Thoracic aorta (tissue), 2 donors: ENCODE results near the gene GTF2E1. TPM values are rescaled to one million over a fixed set of nuclear protein-coding genes. Genes with fewer than 3 reads are reported as not detected.
"Not testable (repeated sequence)": the region's sequence is repeated elsewhere in the genome, so short reads cannot be mapped to it uniquely, and the experiment has no call there.

Source experiments
- ATAC-seq: fragments of 150-250 bp; one replicate; pipeline ENCODE4 v1.8.0; 2017; ENCODE audit warnings: low read depth; ENCODE audit not compliant: insufficient number of reproducible peaks, low FRiP score
- DNase-seq: peaks from one replicate; pipeline ENCODE4 v3.0.0-alpha.2; 2020; ENCODE audit warnings: low spot score
- H3K27ac ChIP-seq, 2 donors: fragments of 200-600 bp; sonication (generic); 1 replicate in 1 of 2; 2 replicates in 1 of 2; pipeline ENCODE4 v1.5.1; 2016; ENCODE audit warnings: mild to moderate bottlenecking in 2 of 2, moderate library complexity in 2 of 2
- H3K27me3 ChIP-seq: fragments of 200-600 bp; sonication (generic); replicated peaks from 2 replicates; pipeline ENCODE4 v1.6.0; 2016; ENCODE audit warnings: mild to moderate bottlenecking; ENCODE audit not compliant: insufficient read depth
- H3K36me3 ChIP-seq: fragments of 200-600 bp; sonication (generic); one replicate; pipeline ENCODE4 v1.5.1; 2016
- H3K4me1 ChIP-seq, 2 donors: fragments of 200-600 bp; sonication (generic); 1 replicate in 1 of 2; 2 replicates in 1 of 2; pipeline versions ENCODE4 v1.5.1 to v1.6.0; 2016; ENCODE audit warnings: low read depth in 2 of 2, mild to moderate bottlenecking in 1 of 2; ENCODE audit not compliant: control insufficient read depth in 1 of 2
- H3K4me3 ChIP-seq: fragments of 200-600 bp; sonication (generic); 2 replicates; pipeline ENCODE4 v1.5.1; 2016; ENCODE audit warnings: mild to moderate bottlenecking
- H3K9me3 ChIP-seq: fragments of 200-600 bp; sonication (generic); 2 replicates; pipeline ENCODE4 v1.5.1; 2016
- total RNA-seq, 2 donors: library from RNA; depleted of rRNA; stranded (reverse); fragments of >200 nt; gene quantifications; one replicate each; pipeline versions ENCODE4 v1.1.0 to v1.2.3, GENCODE V29; 2016
- TF ChIP-seq, protein P1 (sequence below): fragments of 200-600 bp; sonication (generic); IDR thresholded peaks from one replicate; pipeline ENCODE4 v1.5.1; 2019; ENCODE audit warnings: antibody characterized with exemption

Gene GTF2E1
- total RNA-seq, 2 donors from 2014 or later = 6.6 to 6.8 TPM

DNA sequence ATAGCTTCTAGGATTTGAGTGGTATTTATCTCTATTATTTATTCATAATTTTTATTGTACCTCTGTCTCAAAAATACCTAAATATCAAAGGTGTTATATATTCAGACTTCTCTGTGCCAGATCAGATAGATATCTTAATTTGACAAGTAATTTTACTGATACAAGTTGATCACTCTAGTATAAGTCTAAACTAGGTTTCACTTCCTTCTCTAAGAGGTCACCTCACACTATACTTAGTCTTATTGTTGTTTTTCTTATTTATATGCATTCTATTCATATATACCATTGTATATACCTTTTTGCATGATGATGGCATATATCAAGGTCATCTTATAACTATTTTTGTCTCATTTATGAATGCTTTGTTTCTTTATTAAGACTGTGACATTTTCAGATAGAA lies 34.1 kb upstream of the GTF2E1 start:
- no peaks in the 10 kb centered on the region for H3K27me3 ChIP-seq
- no peak for ATAC-seq
- H3K27ac ChIP-seq = no peak overlapping the region
- no peaks in the 10 kb centered on the region for H3K9me3 ChIP-seq
- DNase-seq = no peak
- no peak overlapping the region for H3K4me3 ChIP-seq
- H3K36me3 ChIP-seq = no peaks in the 10 kb centered on the region
- TF ChIP-seq, protein P1, sequence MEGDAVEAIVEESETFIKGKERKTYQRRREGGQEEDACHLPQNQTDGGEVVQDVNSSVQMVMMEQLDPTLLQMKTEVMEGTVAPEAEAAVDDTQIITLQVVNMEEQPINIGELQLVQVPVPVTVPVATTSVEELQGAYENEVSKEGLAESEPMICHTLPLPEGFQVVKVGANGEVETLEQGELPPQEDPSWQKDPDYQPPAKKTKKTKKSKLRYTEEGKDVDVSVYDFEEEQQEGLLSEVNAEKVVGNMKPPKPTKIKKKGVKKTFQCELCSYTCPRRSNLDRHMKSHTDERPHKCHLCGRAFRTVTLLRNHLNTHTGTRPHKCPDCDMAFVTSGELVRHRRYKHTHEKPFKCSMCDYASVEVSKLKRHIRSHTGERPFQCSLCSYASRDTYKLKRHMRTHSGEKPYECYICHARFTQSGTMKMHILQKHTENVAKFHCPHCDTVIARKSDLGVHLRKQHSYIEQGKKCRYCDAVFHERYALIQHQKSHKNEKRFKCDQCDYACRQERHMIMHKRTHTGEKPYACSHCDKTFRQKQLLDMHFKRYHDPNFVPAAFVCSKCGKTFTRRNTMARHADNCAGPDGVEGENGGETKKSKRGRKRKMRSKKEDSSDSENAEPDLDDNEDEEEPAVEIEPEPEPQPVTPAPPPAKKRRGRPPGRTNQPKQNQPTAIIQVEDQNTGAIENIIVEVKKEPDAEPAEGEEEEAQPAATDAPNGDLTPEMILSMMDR = no peak
- no peaks in the 10 kb centered on the region for H3K4me1 ChIP-seq

DNA sequence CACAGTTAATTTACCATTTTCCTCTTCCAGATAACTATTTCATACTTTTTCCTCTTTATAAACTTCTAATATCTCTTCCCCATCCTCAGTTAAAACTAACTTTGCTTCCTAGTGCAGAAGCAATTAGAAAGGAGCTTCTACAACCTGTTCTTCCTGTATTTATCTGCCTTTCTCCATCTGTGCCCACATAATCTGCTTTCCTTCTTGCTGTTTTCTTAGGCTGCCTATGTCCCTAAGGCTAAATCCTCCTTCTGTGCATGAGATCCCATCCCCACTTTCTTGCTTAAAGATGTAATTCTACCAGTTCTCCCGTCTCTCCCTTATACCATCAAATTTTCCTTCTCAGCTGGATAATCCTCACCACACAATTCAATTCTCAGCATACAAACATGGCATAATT lies 32.2 kb upstream of the GTF2E1 start:
- no peak for ATAC-seq
- no peak overlapping the region for H3K4me3 ChIP-seq
- H3K9me3 ChIP-seq = no peaks in the 10 kb centered on the region
- H3K27me3 ChIP-seq = no peaks in the 10 kb centered on the region
- no peak for DNase-seq
- TF ChIP-seq, protein P1 = no peak
- H3K36me3 ChIP-seq = no peaks in the 10 kb centered on the region
- H3K4me1 ChIP-seq = no peaks in the 10 kb centered on the region
- H3K27ac ChIP-seq = no peak overlapping the region

DNA sequence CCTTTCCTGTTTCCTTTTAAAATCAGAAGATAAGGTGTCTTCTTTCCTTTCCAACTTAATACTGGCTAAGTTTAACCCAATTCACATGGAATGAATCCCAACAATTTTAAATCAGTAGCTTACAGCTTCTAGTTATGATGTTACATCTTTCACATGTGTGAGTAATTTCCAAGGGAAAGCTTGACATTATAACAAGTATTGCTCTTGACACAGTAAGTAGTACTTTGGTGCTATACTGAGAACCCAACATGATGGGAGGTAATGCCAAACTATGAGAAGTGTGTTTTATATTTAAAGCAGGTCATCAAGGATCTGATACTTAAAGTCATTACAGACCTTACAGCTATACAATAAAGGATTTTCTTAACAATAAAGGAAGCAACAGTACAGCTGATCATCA lies 29.3 kb upstream of the GTF2E1 start:
- ATAC-seq (no peak), DNase-seq (no peak)
- no peaks in the 10 kb centered on the region for H3K36me3 ChIP-seq
- H3K4me3 ChIP-seq = no peak overlapping the region
- H3K4me1 ChIP-seq = no peaks in the 10 kb centered on the region
- H3K9me3 ChIP-seq = no peaks in the 10 kb centered on the region
- H3K27me3 ChIP-seq = no peaks in the 10 kb centered on the region
- TF ChIP-seq, protein P1 = no peak
- no peak overlapping the region for H3K27ac ChIP-seq

DNA sequence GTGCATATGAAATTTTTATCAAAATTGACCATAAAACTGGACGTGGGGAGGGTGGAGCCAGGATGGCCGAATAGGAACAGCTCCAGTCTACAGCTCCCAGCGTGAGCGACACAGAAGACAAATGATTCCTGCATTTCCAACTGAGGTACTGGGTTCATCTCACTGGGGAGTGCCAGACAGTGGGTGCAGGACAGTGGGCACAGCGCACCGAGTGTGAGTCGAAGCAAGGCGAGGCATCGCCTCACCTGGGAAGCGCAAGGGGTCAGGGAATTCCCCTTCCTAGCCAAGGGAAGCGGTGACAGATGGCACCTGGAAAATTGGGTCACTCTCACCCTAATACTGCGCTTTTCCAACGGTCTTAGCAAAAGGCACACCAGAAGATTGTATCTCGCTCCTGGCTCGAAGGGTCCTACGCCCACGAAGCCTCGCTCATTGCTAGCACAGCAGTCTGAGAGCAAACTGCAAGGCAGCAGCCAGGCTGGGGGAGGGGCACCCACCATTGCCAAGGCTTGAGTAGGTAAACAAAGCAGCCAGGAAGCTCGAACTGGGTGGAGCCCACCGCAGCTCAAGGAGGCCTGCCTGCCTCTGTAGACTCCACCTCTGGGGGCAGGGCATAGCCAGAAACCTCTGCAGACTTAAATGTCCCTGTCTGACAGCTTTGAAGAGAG lies 23.2 kb upstream of the GTF2E1 start:
- ATAC-seq, H3K4me1 ChIP-seq, DNase-seq, H3K27me3 ChIP-seq, H3K27ac ChIP-seq, H3K36me3 ChIP-seq, H3K9me3 ChIP-seq: not testable (repeated sequence)
- H3K4me3 ChIP-seq = peak overlapping the region; percentile 42

DNA sequence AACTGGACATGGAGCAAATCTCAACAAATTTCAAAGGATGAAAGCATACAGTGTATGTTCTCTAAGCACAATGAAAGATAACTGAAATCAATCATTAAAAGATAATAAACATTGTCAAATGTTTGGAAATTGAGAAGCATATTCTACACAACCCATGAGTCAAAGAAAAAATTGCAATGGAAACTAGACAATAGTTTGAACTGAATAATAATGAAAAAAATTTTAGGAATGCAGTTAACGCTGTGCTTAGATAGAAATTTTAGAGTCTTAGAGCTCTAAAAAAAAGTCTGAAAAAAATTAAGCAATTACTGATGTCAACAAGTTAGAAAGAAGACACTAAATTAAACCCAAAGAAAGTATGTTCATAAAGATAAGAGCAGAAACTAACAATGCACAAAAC lies 15.8 kb upstream of the GTF2E1 start:
- TF ChIP-seq, protein P1 = no peak
- DNase-seq = no peak
- ATAC-seq = no peak

More for the DNA sequence above, 15.8 kb upstream of the GTF2E1 start:
- Histone ChIP-seq H3K9me3 (no peaks in the 10 kb centered on the region), H3K4me3 (no peak overlapping the region), H3K27me3 (no peaks in the 10 kb centered on the region), H3K27ac (no peak overlapping the region), H3K36me3 (no peaks in the 10 kb centered on the region), H3K4me1 (no peaks in the 10 kb centered on the region)
